Activated CD8-positive, alpha-beta memory T cell treated with anti-CD3 and anti-CD28 coated beads, Interleukin-2, amount 10 ng/mL, durations not matched to agents 7 days and 5 days (primary cell): ENCODE measurements around the gene MAP3K6. TPM values are rescaled to one million over a fixed set of nuclear protein-coding genes. Genes with fewer than 3 reads are reported as not detected.

Experiments
- ATAC-seq: fragments of 150-1000 bp; cut with Tn5 transposase; one replicate; pipeline ENCODE4 v1.10.0; 2021; ENCODE audit warnings: moderate library complexity
- CTCF ChIA-PET: fragments of 350-600 bp; sonication (Branson Sonifier 250); formaldehyde crosslinking; loops from one replicate; lab custom pipeline; 2021; ENCODE audit warnings: antibody characterized with exemption; lab: Charles Lee
- DNase-seq: peaks from one replicate; pipeline ENCODE4 v3.0.0-alpha.2; 2020
- H3K27ac Mint-ChIP-seq: one replicate; pipeline ENCODE4 v1.8.0; 2021; ENCODE audit warnings: mild to moderate bottlenecking, mixed read lengths
- H3K27me3 Mint-ChIP-seq: one replicate; pipeline ENCODE4 v1.8.0; 2021; ENCODE audit warnings: mixed read lengths
- H3K36me3 Mint-ChIP-seq: one replicate; pipeline ENCODE4 v1.8.0; 2021; ENCODE audit warnings: mild to moderate bottlenecking, mixed read lengths
- H3K4me1 Mint-ChIP-seq: one replicate; pipeline ENCODE4 v1.8.0; 2021; ENCODE audit warnings: mixed read lengths
- H3K4me3 Mint-ChIP-seq: one replicate; pipeline ENCODE4 v1.8.0; 2021; ENCODE audit warnings: mild to moderate bottlenecking, moderate library complexity, mixed read lengths
- H3K9me3 Mint-ChIP-seq: one replicate; pipeline ENCODE4 v1.8.0; 2022; ENCODE audit warnings: low read depth, mixed read lengths
- total RNA-seq, 2 experiments: library from RNA; stranded (reverse); gene quantifications; one replicate each; pipeline ENCODE4 v1.2.3, GENCODE V29; 2021

MAP3K6 gene
- total RNA-seq, 2 experiments from 2014 or later, result 7.4 to 10.6 TPM

- no peak overlapping the region for H3K4me3 Mint-ChIP-seq
- H3K4me1 Mint-ChIP-seq, result no peaks in the 10 kb centered on the region
- no peaks in the 10 kb centered on the region for H3K9me3 Mint-ChIP-seq
- ATAC-seq, result no peak
- no peak for DNase-seq
- peaks cover 4% of the 10 kb centered on the region for H3K27me3 Mint-ChIP-seq
- no peak overlapping the region for H3K27ac Mint-ChIP-seq
- no peaks in the 10 kb centered on the region for H3K36me3 Mint-ChIP-seq
- CTCF ChIA-PET, result interaction anchor here (0.8 to 1.1 kb wide), 2 partner anchors 23 to 84 kb away, joined by 3 read pairs; no protein-coding TSS in a partner anchor
Observed at GRCh38 chr1:27380224-27380623, 13.5 kb upstream of the MAP3K6 start.

- no peaks in the 10 kb centered on the region for H3K9me3 Mint-ChIP-seq
- DNase-seq (no peak), ATAC-seq (no peak)
- CTCF ChIA-PET, result interaction anchor here (0.5 to 1.1 kb wide), 2 partner anchors 83 to 369 kb away, joined by 3 to 4 read pairs; no protein-coding TSS in a partner anchor
- peaks cover 4% of the 10 kb centered on the region for H3K27me3 Mint-ChIP-seq
- no peak overlapping the region for H3K27ac Mint-ChIP-seq
- no peak overlapping the region for H3K4me3 Mint-ChIP-seq
- no peaks in the 10 kb centered on the region for H3K4me1 Mint-ChIP-seq
- no peaks in the 10 kb centered on the region for H3K36me3 Mint-ChIP-seq
Observed at GRCh38 chr1:27379564-27380122, 12.9 kb upstream of the MAP3K6 start.

GRCh38 chr1:27377760-27378495 lies 11.2 kb upstream of the MAP3K6 start:
- DNase-seq, result no peak
- Mint-ChIP-seq H3K4me3 (no peak overlapping the region), H3K27me3 (peaks cover 4% of the 10 kb centered on the region), H3K36me3 (no peaks in the 10 kb centered on the region), H3K4me1 (no peaks in the 10 kb centered on the region), H3K27ac (no peak overlapping the region), H3K9me3 (no peaks in the 10 kb centered on the region)
- ATAC-seq, result no peak
- CTCF ChIA-PET, result interaction anchor here (0.8 to 1.7 kb wide), 3 partner anchors 12 to 20 kb away, joined by 3 to 4 read pairs (median 4); partner anchors contain the start of gene MAP3K6

GRCh38 chr1:27374362-27375086 lies 7.8 kb upstream of the MAP3K6 start, which contains the start of gene FCN3:
TSS of gene FCN3 (minus strand) at chr1:27374824. CDS start at chr1:27374818, 6 bp downstream.
- CTCF ChIA-PET, result interaction anchor here (0.6 to 1.2 kb wide), 3 partner anchors 13 to 78 kb away, joined by 3 to 4 read pairs (median 4); no protein-coding TSS in a partner anchor
- Mint-ChIP-seq H3K9me3 (no peaks in the 10 kb centered on the region), H3K4me1 (peaks cover 4% of the 10 kb centered on the region), H3K4me3 (no peak within 1 kb of the TSS), H3K27me3 (no peaks in the 10 kb centered on the region), H3K36me3 (no peaks in the 10 kb centered on the region), H3K27ac (no peak within 1 kb of the TSS)
- DNase-seq, result no peak
- ATAC-seq, result no peak

GRCh38 chr1:27372808-27373690 lies 6.3 kb upstream of the MAP3K6 start:
- DNase-seq (no peak), ATAC-seq (no peak)
- H3K27me3 Mint-ChIP-seq, result peaks cover 3% of the 10 kb centered on the region
- peaks cover 9% of the 10 kb centered on the region for H3K4me1 Mint-ChIP-seq
- H3K9me3 Mint-ChIP-seq, result no peaks in the 10 kb centered on the region
- H3K36me3 Mint-ChIP-seq, result no peaks in the 10 kb centered on the region
- H3K4me3 Mint-ChIP-seq, result no peak overlapping the region
- no peak overlapping the region for H3K27ac Mint-ChIP-seq
- CTCF ChIA-PET, result interaction anchor here (1.1 to 9.1 kb wide), 3 partner anchors 11 to 63 kb away, joined by 3 to 127 read pairs (median 4); no protein-coding TSS in a partner anchor

GRCh38 chr1:27372022-27372807 lies 5.5 kb upstream of the MAP3K6 start:
- H3K27ac Mint-ChIP-seq, result no peak overlapping the region
- no peak for ATAC-seq
- no peaks in the 10 kb centered on the region for H3K9me3 Mint-ChIP-seq
- peaks cover 4% of the 10 kb centered on the region for H3K27me3 Mint-ChIP-seq
- no peak overlapping the region for H3K4me3 Mint-ChIP-seq
- no peak for DNase-seq
- peaks cover 14% of the 10 kb centered on the region for H3K4me1 Mint-ChIP-seq
- CTCF ChIA-PET, result interaction anchor here (1.1 to 9.1 kb wide), 4 partner anchors 10 to 62 kb away, joined by 3 to 127 read pairs (median 4); no protein-coding TSS in a partner anchor
- no peaks in the 10 kb centered on the region for H3K36me3 Mint-ChIP-seq

- H3K27ac Mint-ChIP-seq, result no peak overlapping the region
- CTCF ChIA-PET, result interaction anchor here (0.6 to 9.1 kb wide), 5 partner anchors 12 to 72 kb away, joined by 3 to 127 read pairs (median 7); no protein-coding TSS in a partner anchor
- peaks cover 26% of the 10 kb centered on the region for H3K4me1 Mint-ChIP-seq
- ATAC-seq (no peak), DNase-seq (no peak)
- no peak overlapping the region for H3K4me3 Mint-ChIP-seq
- H3K36me3 Mint-ChIP-seq, result no peaks in the 10 kb centered on the region
- H3K27me3 Mint-ChIP-seq, result peaks cover 7% of the 10 kb centered on the region
- no peaks in the 10 kb centered on the region for H3K9me3 Mint-ChIP-seq
Observed at GRCh38 chr1:27368869-27369582, 2.3 kb upstream of the MAP3K6 start.

- CTCF ChIA-PET, result interaction anchor here (0.5 to 9.1 kb wide), 20 partner anchors 10 to 323 kb away, joined by 3 to 127 read pairs (median 6); partner anchors contain the start of genes GPR3 and SYTL1
- no peak for ATAC-seq
Observed at GRCh38 chr1:27367160-27367650, 444 bp upstream of the MAP3K6 start.

GRCh38 chr1:27366113-27366410 lies 699 bp downstream of the MAP3K6 start:
- peaks cover 26% of the 10 kb centered on the region for H3K4me1 Mint-ChIP-seq
- H3K36me3 Mint-ChIP-seq, result no peaks in the 10 kb centered on the region
- H3K4me3 Mint-ChIP-seq, result peak overlapping the region; percentile 78
- H3K27ac Mint-ChIP-seq, result peak overlapping the region; percentile 74
- no peaks in the 10 kb centered on the region for H3K9me3 Mint-ChIP-seq
- ATAC-seq, result peak; percentile 79
- peaks cover 7% of the 10 kb centered on the region for H3K27me3 Mint-ChIP-seq
- CTCF ChIA-PET, result interaction anchor here (0.6 to 9.1 kb wide), 31 partner anchors 9 to 322 kb away, joined by 3 to 127 read pairs (median 4); partner anchors contain the start of genes GPR3 and SYTL1
- peak; percentile 83 for DNase-seq

More at GRCh38 chr1:27367160-27367650, 444 bp upstream of the MAP3K6 start:
- DNase-seq, result no peak
- Mint-ChIP-seq H3K27me3 (peaks cover 7% of the 10 kb centered on the region), H3K4me1 (peaks cover 26% of the 10 kb centered on the region), H3K36me3 (no peaks in the 10 kb centered on the region), H3K27ac (peak overlapping the region; percentile 15), H3K4me3 (peak overlapping the region; percentile 48), H3K9me3 (no peaks in the 10 kb centered on the region)

- DNase-seq, result peak; percentile 89
- peaks cover 7% of the 10 kb centered on the region for H3K27me3 Mint-ChIP-seq
- no peaks in the 10 kb centered on the region for H3K9me3 Mint-ChIP-seq
- peak overlapping the region; percentile 78 for H3K4me3 Mint-ChIP-seq
- peak overlapping the region; percentile 79 for H3K27ac Mint-ChIP-seq
- CTCF ChIA-PET, result interaction anchor here (0.6 to 9.1 kb wide), 30 partner anchors 9 to 321 kb away, joined by 3 to 127 read pairs (median 4); partner anchors contain the start of genes GPR3 and SYTL1
- ATAC-seq, result peak; percentile 69
- no peaks in the 10 kb centered on the region for H3K36me3 Mint-ChIP-seq
- peaks cover 27% of the 10 kb centered on the region for H3K4me1 Mint-ChIP-seq
Observed at GRCh38 chr1:27365372-27366112, 1.2 kb downstream of the MAP3K6 start.
